A549 (cell line): ENCODE results near the gene TTC39B. TPM values are rescaled to one million over a fixed set of nuclear protein-coding genes. Genes with fewer than 3 reads are reported as not detected.
"Not testable (repeated sequence)": the region's sequence is repeated elsewhere in the genome, so short reads cannot be mapped to it uniquely, and the experiment has no call there.

Experiments used
- ATAC-seq, 2 experiments: fragments of 200-7000 bp in 1 of 2; fragments of >200 bp in 1 of 2; cut with Nextera tagmentation in 1 of 2; cut with Tn5 transposase in 1 of 2; 3 replicates each; pipeline versions ENCODE4 v1.8.0 to v1.9.1; 2018 to 2020; ENCODE audit warnings: mild to moderate bottlenecking in 1 of 2, moderate library complexity in 1 of 2
- CTCF ChIA-PET: fragments of 300-600 bp; sonication (Branson Sonifier 250); formaldehyde crosslinking; extraction: SDS; loops from one replicate; lab custom pipeline; 2021; ENCODE audit warnings: antibody characterized with exemption, inconsistent platforms; lab: Yijun Ruan, JAX
- POLR2A ChIA-PET: fragments of 350-600 bp; formaldehyde crosslinking; extraction: SDS; loops from one replicate; lab custom pipeline; 2021; ENCODE audit warnings: antibody characterized with exemption, inconsistent platforms; lab: Yijun Ruan, JAX
- DNase-seq, 2 experiments: peaks; one replicate each; pipeline versions ENCODE4 v3.0.0 to v3.0.0-alpha.2; 2011 to 2016; ENCODE audit warnings: low read depth in 1 of 2, low spot score in 1 of 2
- FAIRE-seq: peaks from 2 replicates; lab custom pipeline; 2011; peaks lifted over from hg19 to GRCh38; lab: Jason Lieb, UNC
- H3K27ac ChIP-seq, 2 experiments: fragments of >200 bp; sonication (Bioruptor Twin); formaldehyde crosslinking; 3 replicates each; pipeline ENCODE4 v1.5.1; 2016 to 2017
- H3K4me1 ChIP-seq: fragments of >200 bp; sonication (Bioruptor Twin); formaldehyde crosslinking; 3 replicates; pipeline ENCODE4 v1.6.1; 2016
- H3K4me2 ChIP-seq: fragments of >200 bp; sonication (Bioruptor Twin); formaldehyde crosslinking; 3 replicates; pipeline ENCODE4 v1.6.1; 2016
- H3K4me3 ChIP-seq: fragments of >200 bp; sonication (Bioruptor Twin); formaldehyde crosslinking; 3 replicates; pipeline ENCODE4 v1.5.1; 2016
- H3K9me3 ChIP-seq: fragments of >200 bp; sonication (Bioruptor Twin); formaldehyde crosslinking; 3 replicates; pipeline ENCODE4 v1.6.1; 2016
- EHMT2 ChIP-seq: fragments of 200-600 bp; sonication (generic); IDR thresholded peaks from 2 replicates; pipeline ENCODE4 v1.6.1; 2016; ENCODE audit warnings: antibody characterized with exemption, low read depth, mild to moderate bottlenecking, moderate library complexity
- EP300 ChIP-seq, 2 experiments: fragments of >200 bp; sonication (Bioruptor Twin); formaldehyde crosslinking; IDR thresholded peaks; 2 replicates in 1 of 2; 3 replicates in 1 of 2; pipeline ENCODE4 v1.6.1; 2016 to 2017
- FOSB ChIP-seq: fragments of 250-450 bp; sonication (Bioruptor Pico); IDR thresholded peaks from 2 replicates; pipeline ENCODE4 v1.5.0; 2020; ENCODE audit warnings: mild to moderate bottlenecking, moderate library complexity
- HEYL ChIP-seq: fragments of 250-450 bp; sonication (Bioruptor Pico); IDR thresholded peaks from 2 replicates; pipeline ENCODE4 v1.8.0; 2021; ENCODE audit warnings: mild to moderate bottlenecking, moderate library complexity
- HOXA7 ChIP-seq: fragments of 250-450 bp; sonication (Bioruptor Pico); IDR thresholded peaks from 2 replicates; pipeline ENCODE4 v1.5.0; 2020; ENCODE audit warnings: mild to moderate bottlenecking, moderate library complexity
- HOXB5 ChIP-seq: fragments of 250-450 bp; sonication (Bioruptor Pico); IDR thresholded peaks from 2 replicates; pipeline ENCODE4 v1.5.0; 2020; ENCODE audit warnings: mild to moderate bottlenecking, moderate library complexity
- JUNB ChIP-seq: fragments of >200 bp; sonication (Bioruptor Twin); formaldehyde crosslinking; IDR thresholded peaks from 2 replicates; pipeline ENCODE4 v1.6.1; 2016
- MYC ChIP-seq: IDR thresholded peaks from 2 replicates; pipeline ENCODE4 v1.6.1; 2012; ENCODE audit warnings: mild to moderate bottlenecking, inconsistent platforms, low read length, improper control_type of control experiment, borderline replicate concordance
- POLR2A ChIP-seq: IDR thresholded peaks from 2 replicates; pipeline ENCODE4 v1.6.1; 2012; ENCODE audit warnings: mild to moderate bottlenecking, low read length
- POLR2AphosphoS2 ChIP-seq: conservative IDR thresholded peaks from 2 replicates; pipeline ENCODE4 v1.6.1; 2012; ENCODE audit warnings: low read length, improper control_type of control experiment, inconsistent platforms
- RAD21 ChIP-seq, 2 experiments: fragments of >200 bp in 1 of 2; sonication (Bioruptor Twin) in 1 of 2; formaldehyde crosslinking in 1 of 2; IDR thresholded peaks in 1 of 2; conservative IDR thresholded peaks in 1 of 2; 2 replicates in 1 of 2; 3 replicates in 1 of 2; pipeline ENCODE4 v1.6.1; 2012 to 2018; ENCODE audit warnings: inconsistent platforms in 1 of 2
- RARB ChIP-seq: fragments of 250-450 bp; sonication (Bioruptor Pico); IDR thresholded peaks from 2 replicates; pipeline ENCODE4 v1.8.0; 2021; ENCODE audit warnings: mild to moderate bottlenecking, moderate library complexity
- RFX5 ChIP-seq: fragments of 450-650 bp; IDR thresholded peaks from 2 replicates; pipeline ENCODE4 v1.7.1; 2014; ENCODE audit warnings: antibody characterized with exemption, mild to moderate bottlenecking, moderate library complexity
- SREBF2 ChIP-seq: fragments of 450-650 bp; IDR thresholded peaks from 2 replicates; pipeline ENCODE4 v1.6.1; 2014; ENCODE audit warnings: mild to moderate bottlenecking, moderate library complexity
- ZC3H11A ChIP-seq: fragments of 450-650 bp; IDR thresholded peaks from 2 replicates; pipeline ENCODE4 v1.6.1; 2014; ENCODE audit warnings: antibody characterized with exemption, mild to moderate bottlenecking
- ZSCAN20 ChIP-seq: fragments of 250-450 bp; sonication (Bioruptor Pico); IDR thresholded peaks from 2 replicates; pipeline ENCODE4 v1.8.0; 2022; ENCODE audit warnings: mild to moderate bottlenecking, moderate library complexity
- WGBS: methylation state at CpG from one replicate; pipeline ENCODE4 v1.1.6; 2017; ENCODE audit errors: missing lambda C conversion rate; 5-methylcytosine and 5-hydroxymethylcytosine counted together
- polyA plus RNA-seq, 4 experiments: library from polyadenylated mRNA; depleted of rRNA in 3 of 4; stranded (reverse); fragments of >200 nt; fragmentation: RNase III in 1 of 4; extraction: RNeasy Plus Mini Kit Qiagen cat#74134 plus additional on column Dnase treatment in 1 of 4; gene quantifications; 2 replicates in 3 of 4; 3 replicates in 1 of 4; pipeline ENCODE4 v1.2.3, GENCODE V29; 2011 to 2017
- TF ChIP-seq, protein P1 (sequence below): fragments of >200 bp; sonication (Bioruptor Twin); formaldehyde crosslinking; IDR thresholded peaks from 2 replicates; pipeline ENCODE4 v1.6.1; 2016
- TF ChIP-seq, protein P2 (sequence below): fragments of 450-650 bp; IDR thresholded peaks from 2 replicates; pipeline ENCODE4 v1.6.1; 2014; ENCODE audit warnings: antibody characterized with exemption
- TF ChIP-seq, protein P3 (sequence below): fragments of 200-600 bp; sonication (generic); IDR thresholded peaks from 2 replicates; pipeline ENCODE4 v1.6.1; 2016; ENCODE audit warnings: antibody characterized with exemption, mild to moderate bottlenecking, moderate library complexity
- TF ChIP-seq, protein P4 (sequence below): fragments of 250-450 bp; sonication (Bioruptor Pico); IDR thresholded peaks from 2 replicates; pipeline ENCODE4 v1.5.0; 2020; ENCODE audit warnings: low read depth, mild to moderate bottlenecking, moderate library complexity
- TF ChIP-seq, protein P5 (sequence below): fragments of 250-450 bp; sonication (Bioruptor Pico); IDR thresholded peaks from 2 replicates; pipeline ENCODE4 v1.5.0; 2021; ENCODE audit warnings: mild to moderate bottlenecking, moderate library complexity, borderline replicate concordance
- TF ChIP-seq, protein P6 (sequence below): fragments of >200 bp; sonication (Bioruptor Twin); formaldehyde crosslinking; IDR thresholded peaks from 3 replicates; pipeline ENCODE4 v1.6.1; 2016
- TF ChIP-seq, protein P7 (sequence below): IDR thresholded peaks from 2 replicates; pipeline ENCODE4 v1.6.1; 2012

TTC39B gene
- polyA plus RNA-seq, 2 of the 4 experiments (the other 2 are of a cell fraction): 0.94 to 4.4 TPM

DNA sequence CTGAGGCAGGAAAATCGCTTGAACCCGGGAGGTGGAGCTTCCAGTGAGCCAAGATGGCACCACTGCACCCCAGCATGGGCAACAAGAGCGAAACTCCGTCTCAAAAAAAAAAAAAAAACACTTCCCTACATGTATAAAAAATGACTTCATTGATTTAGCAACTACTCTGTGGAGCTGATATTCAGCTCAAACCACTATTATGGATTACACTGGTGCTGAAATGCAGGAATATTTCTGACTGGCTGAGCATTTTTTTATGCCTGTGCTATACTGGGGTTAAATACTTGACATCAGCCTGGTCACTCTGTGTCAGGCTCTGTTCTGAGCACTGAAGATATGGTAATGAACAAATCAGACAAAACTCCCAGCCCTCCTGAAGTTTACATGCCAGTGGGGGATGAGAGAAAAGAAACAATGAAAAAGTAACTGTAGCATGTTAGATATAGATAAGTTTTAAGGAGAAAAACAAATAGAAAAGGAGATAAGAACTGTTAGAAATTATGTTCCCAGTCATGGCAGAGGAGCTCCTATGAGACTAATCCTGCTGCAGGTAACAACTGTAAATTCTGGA, 22.6 kb upstream of the TTC39B start:
- no peak overlapping the region for H3K4me3 ChIP-seq
- no peak for TF ChIP-seq RARB (CRISPR knock-in tag)
- TF ChIP-seq, protein P1, sequence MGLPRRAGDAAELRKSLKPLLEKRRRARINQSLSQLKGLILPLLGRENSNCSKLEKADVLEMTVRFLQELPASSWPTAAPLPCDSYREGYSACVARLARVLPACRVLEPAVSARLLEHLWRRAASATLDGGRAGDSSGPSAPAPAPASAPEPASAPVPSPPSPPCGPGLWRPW: no peak
- TF ChIP-seq, protein P2, sequence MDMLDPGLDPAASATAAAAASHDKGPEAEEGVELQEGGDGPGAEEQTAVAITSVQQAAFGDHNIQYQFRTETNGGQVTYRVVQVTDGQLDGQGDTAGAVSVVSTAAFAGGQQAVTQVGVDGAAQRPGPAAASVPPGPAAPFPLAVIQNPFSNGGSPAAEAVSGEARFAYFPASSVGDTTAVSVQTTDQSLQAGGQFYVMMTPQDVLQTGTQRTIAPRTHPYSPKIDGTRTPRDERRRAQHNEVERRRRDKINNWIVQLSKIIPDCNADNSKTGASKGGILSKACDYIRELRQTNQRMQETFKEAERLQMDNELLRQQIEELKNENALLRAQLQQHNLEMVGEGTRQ: no peak
- TF ChIP-seq, protein P3, sequence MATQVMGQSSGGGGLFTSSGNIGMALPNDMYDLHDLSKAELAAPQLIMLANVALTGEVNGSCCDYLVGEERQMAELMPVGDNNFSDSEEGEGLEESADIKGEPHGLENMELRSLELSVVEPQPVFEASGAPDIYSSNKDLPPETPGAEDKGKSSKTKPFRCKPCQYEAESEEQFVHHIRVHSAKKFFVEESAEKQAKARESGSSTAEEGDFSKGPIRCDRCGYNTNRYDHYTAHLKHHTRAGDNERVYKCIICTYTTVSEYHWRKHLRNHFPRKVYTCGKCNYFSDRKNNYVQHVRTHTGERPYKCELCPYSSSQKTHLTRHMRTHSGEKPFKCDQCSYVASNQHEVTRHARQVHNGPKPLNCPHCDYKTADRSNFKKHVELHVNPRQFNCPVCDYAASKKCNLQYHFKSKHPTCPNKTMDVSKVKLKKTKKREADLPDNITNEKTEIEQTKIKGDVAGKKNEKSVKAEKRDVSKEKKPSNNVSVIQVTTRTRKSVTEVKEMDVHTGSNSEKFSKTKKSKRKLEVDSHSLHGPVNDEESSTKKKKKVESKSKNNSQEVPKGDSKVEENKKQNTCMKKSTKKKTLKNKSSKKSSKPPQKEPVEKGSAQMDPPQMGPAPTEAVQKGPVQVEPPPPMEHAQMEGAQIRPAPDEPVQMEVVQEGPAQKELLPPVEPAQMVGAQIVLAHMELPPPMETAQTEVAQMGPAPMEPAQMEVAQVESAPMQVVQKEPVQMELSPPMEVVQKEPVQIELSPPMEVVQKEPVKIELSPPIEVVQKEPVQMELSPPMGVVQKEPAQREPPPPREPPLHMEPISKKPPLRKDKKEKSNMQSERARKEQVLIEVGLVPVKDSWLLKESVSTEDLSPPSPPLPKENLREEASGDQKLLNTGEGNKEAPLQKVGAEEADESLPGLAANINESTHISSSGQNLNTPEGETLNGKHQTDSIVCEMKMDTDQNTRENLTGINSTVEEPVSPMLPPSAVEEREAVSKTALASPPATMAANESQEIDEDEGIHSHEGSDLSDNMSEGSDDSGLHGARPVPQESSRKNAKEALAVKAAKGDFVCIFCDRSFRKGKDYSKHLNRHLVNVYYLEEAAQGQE: no peak
- no peak for TF ChIP-seq MYC
- TF ChIP-seq, protein P4, sequence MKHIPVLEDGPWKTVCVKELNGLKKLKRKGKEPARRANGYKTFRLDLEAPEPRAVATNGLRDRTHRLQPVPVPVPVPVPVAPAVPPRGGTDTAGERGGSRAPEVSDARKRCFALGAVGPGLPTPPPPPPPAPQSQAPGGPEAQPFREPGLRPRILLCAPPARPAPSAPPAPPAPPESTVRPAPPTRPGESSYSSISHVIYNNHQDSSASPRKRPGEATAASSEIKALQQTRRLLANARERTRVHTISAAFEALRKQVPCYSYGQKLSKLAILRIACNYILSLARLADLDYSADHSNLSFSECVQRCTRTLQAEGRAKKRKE: no peak
- TF ChIP-seq JUNB: no peak
- TF ChIP-seq EHMT2: no peak
- TF ChIP-seq, protein P5, sequence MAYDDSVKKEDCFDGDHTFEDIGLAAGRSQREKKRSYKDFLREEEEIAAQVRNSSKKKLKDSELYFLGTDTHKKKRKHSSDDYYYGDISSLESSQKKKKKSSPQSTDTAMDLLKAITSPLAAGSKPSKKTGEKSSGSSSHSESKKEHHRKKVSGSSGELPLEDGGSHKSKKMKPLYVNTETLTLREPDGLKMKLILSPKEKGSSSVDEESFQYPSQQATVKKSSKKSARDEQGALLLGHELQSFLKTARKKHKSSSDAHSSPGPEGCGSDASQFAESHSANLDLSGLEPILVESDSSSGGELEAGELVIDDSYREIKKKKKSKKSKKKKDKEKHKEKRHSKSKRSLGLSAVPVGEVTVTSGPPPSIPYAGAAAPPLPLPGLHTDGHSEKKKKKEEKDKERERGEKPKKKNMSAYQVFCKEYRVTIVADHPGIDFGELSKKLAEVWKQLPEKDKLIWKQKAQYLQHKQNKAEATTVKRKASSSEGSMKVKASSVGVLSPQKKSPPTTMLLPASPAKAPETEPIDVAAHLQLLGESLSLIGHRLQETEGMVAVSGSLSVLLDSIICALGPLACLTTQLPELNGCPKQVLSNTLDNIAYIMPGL: no peak
- TF ChIP-seq ZSCAN20 (CRISPR knock-in tag): no peak
- no peak for TF ChIP-seq RFX5
- TF ChIP-seq ZC3H11A: no peak
- TF ChIP-seq, all 56 proteins: peak for 0
- Histone ChIP-seq H3K4me2 (no peak overlapping the region), H3K27ac (no peak overlapping the region), H3K9me3 (no peaks in the 10 kb centered on the region), H3K4me1 (peaks cover 19% of the 10 kb centered on the region)
- POLR2A ChIA-PET: no interaction called here
- FAIRE-seq (no peak), DNase-seq (no peak), ATAC-seq (no peak)
- CTCF ChIA-PET: no interaction called here
- 94% methylated on average over 4 of the region's 4 CpGs for WGBS

DNA sequence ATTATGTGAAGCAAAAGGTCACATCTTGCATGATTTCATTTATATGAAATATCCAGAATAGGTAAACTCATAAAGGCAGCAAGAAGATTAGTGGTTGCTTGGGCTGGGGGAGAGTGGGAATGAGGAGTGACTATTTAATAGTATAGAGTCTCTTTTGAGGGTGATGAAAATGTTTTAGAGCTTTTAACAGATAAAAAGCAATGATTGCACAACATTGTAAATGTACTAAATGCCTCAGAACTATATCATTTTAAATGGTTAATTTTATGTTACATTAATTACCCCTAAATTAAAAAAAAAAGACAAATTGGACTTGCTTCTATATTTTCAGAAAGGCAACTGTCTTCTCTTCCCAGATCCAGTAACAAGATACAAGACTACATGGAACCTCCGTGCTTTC, 21.9 kb upstream of the TTC39B start:
- TF ChIP-seq POLR2AphosphoS2 (no peak), SREBF2 (no peak), ZSCAN20 (CRISPR knock-in tag) (no peak), EP300 (IDR thresholded peaks at IDR 0.05) (no peak), POLR2A (no peak), HEYL (no peak), JUNB (no peak), HOXB5 (CRISPR knock-in tag) (no peak), RAD21 (conservative IDR thresholded peaks at IDR 0.05 in 1 of 2, IDR thresholded peaks at IDR 0.05 in 1 of 2) (no peak), ZC3H11A (no peak), HOXA7 (CRISPR knock-in tag) (no peak), FOSB (CRISPR knock-in tag) (no peak)
- TF ChIP-seq, protein P6, sequence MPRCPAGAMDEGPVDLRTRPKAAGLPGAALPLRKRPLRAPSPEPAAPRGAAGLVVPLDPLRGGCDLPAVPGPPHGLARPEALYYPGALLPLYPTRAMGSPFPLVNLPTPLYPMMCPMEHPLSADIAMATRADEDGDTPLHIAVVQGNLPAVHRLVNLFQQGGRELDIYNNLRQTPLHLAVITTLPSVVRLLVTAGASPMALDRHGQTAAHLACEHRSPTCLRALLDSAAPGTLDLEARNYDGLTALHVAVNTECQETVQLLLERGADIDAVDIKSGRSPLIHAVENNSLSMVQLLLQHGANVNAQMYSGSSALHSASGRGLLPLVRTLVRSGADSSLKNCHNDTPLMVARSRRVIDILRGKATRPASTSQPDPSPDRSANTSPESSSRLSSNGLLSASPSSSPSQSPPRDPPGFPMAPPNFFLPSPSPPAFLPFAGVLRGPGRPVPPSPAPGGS: no peak
- TF ChIP-seq, protein P1: no peak
- TF ChIP-seq, protein P7, sequence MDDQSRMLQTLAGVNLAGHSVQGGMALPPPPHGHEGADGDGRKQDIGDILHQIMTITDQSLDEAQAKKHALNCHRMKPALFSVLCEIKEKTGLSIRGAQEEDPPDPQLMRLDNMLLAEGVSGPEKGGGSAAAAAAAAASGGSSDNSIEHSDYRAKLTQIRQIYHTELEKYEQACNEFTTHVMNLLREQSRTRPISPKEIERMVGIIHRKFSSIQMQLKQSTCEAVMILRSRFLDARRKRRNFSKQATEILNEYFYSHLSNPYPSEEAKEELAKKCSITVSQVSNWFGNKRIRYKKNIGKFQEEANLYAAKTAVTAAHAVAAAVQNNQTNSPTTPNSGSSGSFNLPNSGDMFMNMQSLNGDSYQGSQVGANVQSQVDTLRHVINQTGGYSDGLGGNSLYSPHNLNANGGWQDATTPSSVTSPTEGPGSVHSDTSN: no peak
- DNase-seq: no peak
- H3K27ac ChIP-seq: no peak overlapping the region
- ChIA-PET POLR2A (no interaction called here), CTCF (no interaction called here)
- H3K4me1 ChIP-seq: peaks cover 18% of the 10 kb centered on the region
- FAIRE-seq: no peak
- no peak for ATAC-seq
- WGBS: 97% methylated on average over 1 of the region's 1 CpG
- H3K4me3 ChIP-seq: no peak overlapping the region
- H3K4me2 ChIP-seq: no peak overlapping the region
- H3K9me3 ChIP-seq: peaks cover 5% of the 10 kb centered on the region

DNA sequence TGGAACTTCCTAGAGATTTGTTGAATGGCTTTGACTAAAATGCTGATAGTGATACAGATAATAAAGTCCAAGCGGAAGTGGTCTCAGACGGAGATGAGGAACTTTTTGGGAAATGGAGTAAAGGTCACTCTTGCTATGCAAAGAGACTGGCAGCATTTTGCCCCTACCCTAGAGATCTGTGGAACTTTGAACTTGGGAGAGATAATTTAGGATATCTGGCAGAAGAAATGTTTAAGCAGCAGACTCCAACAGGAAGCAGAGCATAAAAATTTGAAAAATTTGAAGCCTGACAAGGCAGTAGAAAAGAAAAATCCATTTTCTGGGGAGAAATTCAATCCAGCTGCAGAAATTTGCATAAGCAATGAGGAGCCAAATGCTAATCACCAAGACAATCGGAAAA, 15.7 kb upstream of the TTC39B start:
- 67% methylated on average over 3 of the region's 3 CpGs for WGBS
- FAIRE-seq: not testable (repeated sequence)

More for the DNA sequence above, 15.7 kb upstream of the TTC39B start:
- H3K4me2 ChIP-seq, ATAC-seq, H3K4me1 ChIP-seq, H3K4me3 ChIP-seq, H3K27ac ChIP-seq, POLR2A ChIA-PET, CTCF ChIA-PET, DNase-seq: not testable (repeated sequence)
- H3K9me3 ChIP-seq: peaks cover 15% of the 10 kb centered on the region
